Kidney (tissue), 14 donors: ENCODE results near the gene CHRNA10. TPM values are rescaled to one million over a fixed set of nuclear protein-coding genes. Genes with fewer than 3 reads are reported as not detected.

Experiments
- DNase-seq, 5 donors: peaks; one replicate each; pipeline ENCODE4 v3.0.0-alpha.2; 2013 to 2020
- FAIRE-seq: peaks from 2 replicates; lab custom pipeline; 2012; peaks lifted over from hg19 to GRCh38; lab: Jason Lieb, UNC
- H3K27ac ChIP-seq, 2 donors: one replicate each; pipeline ENCODE4 v1.7.0; 2013; ENCODE audit warnings: low read depth in 2 of 2, low read length in 2 of 2, inconsistent platforms in 1 of 2
- H3K27me3 ChIP-seq: one replicate; pipeline ENCODE4 v1.7.1; 2013; ENCODE audit warnings: low read length, inconsistent platforms; ENCODE audit not compliant: control insufficient read depth, insufficient read depth
- H3K36me3 ChIP-seq, 3 donors: one replicate each; pipeline versions ENCODE4 v1.7.0 to v1.7.1; 2013; ENCODE audit warnings: low read length in 3 of 3, control low read depth in 1 of 3, inconsistent platforms in 1 of 3; ENCODE audit not compliant: insufficient read depth in 3 of 3, control insufficient read depth in 2 of 3
- H3K4me1 ChIP-seq, 3 donors: one replicate each; pipeline versions ENCODE4 v1.7.0 to v1.7.1; 2013; ENCODE audit warnings: low read length in 3 of 3, inconsistent platforms in 1 of 3, low read depth in 1 of 3; ENCODE audit not compliant: control insufficient read depth in 2 of 3, insufficient read depth in 2 of 3
- H3K4me3 ChIP-seq, 3 donors: one replicate each; pipeline versions ENCODE4 v1.7.0 to v1.8.1; 2013; ENCODE audit warnings: low read length in 3 of 3, control low read depth in 1 of 3, inconsistent platforms in 1 of 3
- H3K9ac ChIP-seq, 3 donors: one replicate each; pipeline versions ENCODE4 v1.7.0 to v1.7.1; 2013; ENCODE audit warnings: low read length in 3 of 3, control low read depth in 1 of 3, inconsistent platforms in 1 of 3
- H3K9me3 ChIP-seq, 3 donors: one replicate each; pipeline versions ENCODE4 v1.7.0 to v1.7.1; 2013; ENCODE audit warnings: low read length in 3 of 3, control low read depth in 1 of 3, inconsistent platforms in 1 of 3; ENCODE audit not compliant: control insufficient read depth in 2 of 3, insufficient read depth in 1 of 3
- CTCF ChIP-seq: IDR thresholded peaks from 3 replicates; pipeline ENCODE4 v1.5.1; 2012; ENCODE audit warnings: mild to moderate bottlenecking, moderate library complexity, borderline replicate concordance; ENCODE audit not compliant: insufficient read depth; ENCODE audit errors: extremely low read depth
- intact Hi-C: fragments of 100-400 bp; cut with DNase I; formaldehyde crosslinking; loops from one replicate; pipeline ENCODE4 v1.11.1; 2022
- polyA plus RNA-seq: library from polyadenylated mRNA; stranded (reverse); fragments of 350-450 nt; fragmentation: Illumina TruSeq; extraction: RNeasy Lipid Tissue Mini Kit (QIAGEN cat#74804); gene quantifications from one replicate; pipeline ENCODE4 v1.2.3, GENCODE V29; 2014; ENCODE audit warnings: low read depth, low replicate concordance; ENCODE audit not compliant: insufficient read depth
- total RNA-seq: library from RNA; stranded (reverse); fragmentation: NEBNext Ultra II Directional; extraction: Animal tissue kit (Norgen Biotek cat#: 25700); gene quantifications from one replicate; pipeline ENCODE4 v1.2.1, GENCODE V29; 2021
- donor health status: control.
- donor health status: control.
- donor health status: control.
- donor health status: control.
- donor health status: control.
- donor health status: DM: yes; HTN: yes; CAD: no.
- donor health status: Normal renal cell carcinoma (clear cell type).

The CHRNA10 gene
- total and polyA plus RNA-seq, 2 donors from 2014 or later: 0.39 to 1.2 TPM

GRCh38 chr11:3700410-3700809 is 29.2 kb upstream of the CHRNA10 start:
- no peak overlapping the region for H3K27ac ChIP-seq
- DNase-seq: no peak
- no peak overlapping the region for H3K9ac ChIP-seq
- H3K27me3 ChIP-seq: no peaks in the 10 kb centered on the region
- no peak for TF ChIP-seq CTCF
- no peak for FAIRE-seq
- no peak overlapping the region for H3K4me3 ChIP-seq
- peaks cover 5 to 53% (median 28%) of the 10 kb centered on the region in 3 donors for H3K36me3 ChIP-seq
- H3K9me3 ChIP-seq: no peaks in the 10 kb centered on the region
- intact Hi-C loops: no loop called here
- no peaks in the 10 kb centered on the region for H3K4me1 ChIP-seq

- no peak for FAIRE-seq
- peaks cover 10 to 41% (median 29%) of the 10 kb centered on the region in 3 donors for H3K36me3 ChIP-seq
- no peak for TF ChIP-seq CTCF
- no peaks in the 10 kb centered on the region for H3K4me1 ChIP-seq
- no peak for DNase-seq
- H3K9me3 ChIP-seq: no peaks in the 10 kb centered on the region
- intact Hi-C loops: no loop called here
- H3K9ac ChIP-seq: no peak overlapping the region
- H3K27ac ChIP-seq: no peak overlapping the region
- H3K27me3 ChIP-seq: no peaks in the 10 kb centered on the region
- H3K4me3 ChIP-seq: no peak overlapping the region
Measured at GRCh38 chr11:3686751-3687150, 15.6 kb upstream of the CHRNA10 start.

GRCh38 chr11:3685923-3686322 is 14.7 kb upstream of the CHRNA10 start:
- FAIRE-seq: no peak
- TF ChIP-seq CTCF: no peak
- Histone ChIP-seq H3K36me3 (peaks cover 13 to 39% (median 32%) of the 10 kb centered on the region in 3 donors), H3K27ac (no peak overlapping the region), H3K9ac (no peak overlapping the region), H3K4me1 (no peaks in the 10 kb centered on the region), H3K27me3 (no peaks in the 10 kb centered on the region), H3K4me3 (no peak overlapping the region), H3K9me3 (no peaks in the 10 kb centered on the region)
- intact Hi-C loops: no loop called here
- DNase-seq: no peak

- no peak overlapping the region for H3K27ac ChIP-seq
Measured at GRCh38 chr11:3684819-3685172, 13.6 kb upstream of the CHRNA10 start.

More at GRCh38 chr11:3684819-3685172, 13.6 kb upstream of the CHRNA10 start:
- TF ChIP-seq CTCF: no peak
- no peak for DNase-seq
- intact Hi-C loops: no loop called here
- H3K4me1 ChIP-seq: no peaks in the 10 kb centered on the region
- no peaks in the 10 kb centered on the region for H3K9me3 ChIP-seq
- no peak overlapping the region for H3K9ac ChIP-seq
- no peak overlapping the region for H3K4me3 ChIP-seq
- FAIRE-seq: no peak
- peaks cover 16 to 40% (median 34%) of the 10 kb centered on the region in 3 donors for H3K36me3 ChIP-seq
- H3K27me3 ChIP-seq: no peaks in the 10 kb centered on the region
